Endothelial cell of umbilical vein (primary cell): Measurements from ENCODE around the gene TRIM13. TPM values are rescaled to one million over a fixed set of nuclear protein-coding genes. Genes with fewer than 3 reads are reported as not detected.

Experiments used
- BruUV-seq: library from RNA; stranded (reverse); fragments of 400-500 nt; replicated peaks from 2 replicates; lab custom pipeline; 2021; lab: Mats Ljungman, UMichigan
- CTCF ChIA-PET: fragments of 300-600, 350-600 bp; sonication (Branson Sonifier 250); formaldehyde crosslinking; loops from one replicate; lab custom pipeline; 2021; ENCODE audit warnings: antibody characterized with exemption, inconsistent platforms; lab: Charles Lee
- POLR2A ChIA-PET: fragments of 300-600, 350-600 bp; sonication (Branson Sonifier 250); formaldehyde crosslinking; loops from one replicate; lab custom pipeline; 2021; ENCODE audit warnings: antibody characterized with exemption, inconsistent platforms; lab: Charles Lee
- DNase-seq: peaks from one replicate; pipeline ENCODE4 v3.0.0-alpha.2; 2011; ENCODE audit warnings: low read depth, low spot score
- FAIRE-seq: peaks from 2 replicates; lab custom pipeline; 2011; peaks lifted over from hg19 to GRCh38; lab: Jason Lieb, UNC
- H2AFZ ChIP-seq: 2 replicates; pipeline ENCODE4 v1.6.0; 2012; ENCODE audit warnings: low read depth, low read length, control low read depth, inconsistent platforms
- H3K27ac ChIP-seq: 2 replicates; pipeline ENCODE4 v1.5.1; 2011; ENCODE audit warnings: low read depth, mild to moderate bottlenecking, control low read depth, low read length, moderate library complexity; ENCODE audit not compliant: insufficient read depth
- H3K27me3 ChIP-seq, 2 experiments: 2 replicates each; pipeline versions ENCODE4 v1.6.0 to v1.6.1; 2011; ENCODE audit warnings: low read length in 2 of 2, mixed read lengths in 1 of 2; ENCODE audit not compliant: control insufficient read depth in 2 of 2, insufficient read depth in 2 of 2
- H3K36me3 ChIP-seq, 2 experiments: 2 replicates in 1 of 2; 3 replicates in 1 of 2; pipeline ENCODE4 v1.5.1; 2011; ENCODE audit warnings: low read length in 2 of 2, mild to moderate bottlenecking in 1 of 2, moderate library complexity in 1 of 2; ENCODE audit not compliant: control insufficient read depth in 2 of 2, insufficient read depth in 2 of 2; ENCODE audit errors: extremely low read depth in 1 of 2
- H3K4me1 ChIP-seq: 3 replicates; pipeline ENCODE4 v1.5.1; 2011; ENCODE audit warnings: mild to moderate bottlenecking, low read length; ENCODE audit not compliant: control insufficient read depth, insufficient read depth; ENCODE audit errors: extremely low read depth
- H3K4me2 ChIP-seq: 2 replicates; pipeline ENCODE4 v1.6.1; 2011; ENCODE audit warnings: low read length, control low read depth, mixed read lengths; ENCODE audit not compliant: insufficient read depth
- H3K4me3 ChIP-seq, 3 experiments: fragments of 200-600 bp in 1 of 3; sonication (generic), shearing (Covaris generic) in 1 of 3; replicated peaks in 1 of 3; 2 replicates each; pipeline ENCODE4 v1.5.1; 2011 to 2016; ENCODE audit warnings: control low read depth in 3 of 3, low read length in 3 of 3, mild to moderate bottlenecking in 2 of 3, inconsistent platforms in 1 of 3, low read depth in 1 of 3, moderate library complexity in 1 of 3; ENCODE audit not compliant: insufficient read depth in 1 of 3
- H3K79me2 ChIP-seq: 2 replicates; pipeline ENCODE4 v1.6.0; 2012; ENCODE audit warnings: low read length, inconsistent platforms; ENCODE audit not compliant: control insufficient read depth, insufficient read depth
- H3K9ac ChIP-seq: replicated peaks from 2 replicates; pipeline ENCODE3; 2011; ENCODE audit warnings: low read length, control low read depth; ENCODE audit not compliant: insufficient read depth; ENCODE audit errors: extremely low read depth
- H3K9me1 ChIP-seq: replicated peaks from 3 replicates; pipeline ENCODE4 v1.6.0; 2011; ENCODE audit warnings: mild to moderate bottlenecking, low read length; ENCODE audit not compliant: control insufficient read depth, insufficient read depth; ENCODE audit errors: extremely low read depth
- H3K9me3 ChIP-seq: replicated peaks from 2 replicates; pipeline ENCODE4 v1.5.1; 2012; ENCODE audit warnings: low read length, inconsistent platforms; ENCODE audit not compliant: control insufficient read depth, insufficient read depth
- H4K20me1 ChIP-seq: replicated peaks from 2 replicates; pipeline ENCODE3; 2011; ENCODE audit warnings: mild to moderate bottlenecking, low read length; ENCODE audit not compliant: control insufficient read depth, insufficient read depth; ENCODE audit errors: extremely low read depth
- CTCF ChIP-seq, 2 donors: IDR thresholded peaks; 1 replicate in 1 of 2; 2 replicates in 1 of 2; pipeline ENCODE4 v1.5.1; 2011; ENCODE audit warnings: low read length in 2 of 2, mild to moderate bottlenecking in 2 of 2, moderate library complexity in 2 of 2, control low read depth in 1 of 2, inconsistent platforms in 1 of 2, low read depth in 1 of 2; ENCODE audit not compliant: insufficient read depth in 1 of 2; ENCODE audit errors: extremely low read depth in 1 of 2
- EZH2 ChIP-seq: IDR thresholded peaks from 2 replicates; pipeline ENCODE4 v1.6.1; 2012; ENCODE audit warnings: borderline replicate concordance, low read depth, mild to moderate bottlenecking, moderate library complexity, low read length, inconsistent platforms; ENCODE audit not compliant: severe bottlenecking
- FOS ChIP-seq: IDR thresholded peaks from 2 replicates; pipeline ENCODE4 v1.6.1; 2011; ENCODE audit warnings: mild to moderate bottlenecking, low read length, moderate library complexity, borderline replicate concordance; ENCODE audit not compliant: insufficient read depth
- GATA2 ChIP-seq: IDR thresholded peaks from 2 replicates; pipeline ENCODE4 v1.7.0; 2011; ENCODE audit warnings: low read depth, mild to moderate bottlenecking, moderate library complexity, mixed read lengths, low read length; ENCODE audit not compliant: insufficient read length, insufficient read depth
- JUN ChIP-seq: IDR thresholded peaks from 2 replicates; pipeline ENCODE4 v1.6.1; 2011; ENCODE audit warnings: borderline replicate concordance, low read depth; ENCODE audit not compliant: insufficient read length, insufficient read depth
- MAX ChIP-seq: IDR thresholded peaks from 2 replicates; pipeline ENCODE4 v1.6.1; 2011; ENCODE audit not compliant: insufficient read depth, insufficient read length
- MYC ChIP-seq: IDR thresholded peaks from one replicate; pipeline ENCODE4 v1.6.1; 2011; ENCODE audit warnings: mild to moderate bottlenecking, low read depth, low read length
- POLR2A ChIP-seq: IDR thresholded peaks from 2 replicates; pipeline ENCODE4 v1.6.1; 2012; ENCODE audit warnings: low read depth, mild to moderate bottlenecking, control low read depth, low read length
- POLR2AphosphoS5 ChIP-seq: IDR thresholded peaks from 2 replicates; pipeline ENCODE4 v1.6.1; 2012; ENCODE audit warnings: low read depth, mild to moderate bottlenecking, control low read depth, low read length, moderate library complexity; ENCODE audit not compliant: insufficient read depth
- dilution Hi-C: fragments of 300-500 bp; cut with MboI; formaldehyde crosslinking; loops from one replicate; pipeline ENCODE4 v1.15.0; 2019; ENCODE audit warnings: low sequenced_read_pairs; ENCODE audit not compliant: extremely low pct_ligation_motif_present
- intact Hi-C: fragments of 100-400 bp; cut with micrococcal nuclease; formaldehyde crosslinking; loops from one replicate; pipeline ENCODE4 v1.10.0; 2022
- polyA plus RNA-seq, 4 experiments: library from polyadenylated mRNA; depleted of rRNA in 3 of 4; stranded (reverse) in 3 of 4; unstranded in 1 of 4; fragments of >200 nt; gene quantifications; 2 replicates each; pipeline versions ENCODE4 v1.2.1 to v1.2.3, GENCODE V29; 2011 to 2012; ENCODE audit warnings: missing spikeins in 1 of 4
- total RNA-seq: library from RNA; stranded (reverse); gene quantifications from 2 replicates; pipeline ENCODE4 v1.2.3, GENCODE V29; 2021

Gene TRIM13
- total and polyA plus RNA-seq, 2 donors (not counting 3 experiments of a cell fraction or from before 2014, with no cell fraction given), result 12.5 to 28.2 TPM

- Histone ChIP-seq H3K36me3 (no peaks in the 10 kb centered on the region), H3K9me3 (no peaks in the 10 kb centered on the region), H3K9me1 (no peaks in the 10 kb centered on the region), H3K4me2 (no peak overlapping the region), H3K27me3 (no peaks in the 10 kb centered on the region), H3K4me1 (no peaks in the 10 kb centered on the region), H3K9ac (no peak overlapping the region), H2AFZ (no peak overlapping the region), H3K4me3 (no peak overlapping the region), H3K27ac (no peak overlapping the region), H3K79me2 (no peaks in the 10 kb centered on the region), H4K20me1 (no peaks in the 10 kb centered on the region)
- dilution Hi-C loops, result no loop called here
- FAIRE-seq (no peak), DNase-seq (no peak)
- intact Hi-C loops, result no loop called here
- POLR2A ChIA-PET, result no interaction called here
- no peak for TF ChIP-seq MYC
- no peak for TF ChIP-seq JUN
- TF ChIP-seq POLR2A, result no peak
- TF ChIP-seq GATA2, result no peak
- TF ChIP-seq FOS, result no peak
- no peak for TF ChIP-seq POLR2AphosphoS5
- no peak for TF ChIP-seq MAX
- TF ChIP-seq EZH2, result no peak
- no peak for TF ChIP-seq CTCF (IDR thresholded peaks at IDR 0.05; ENCODE audit: extremely low read depth in 1 of 2, insufficient read depth in 1 of 2, low read depth in 1 of 2, low read length in 2 of 2)
- no TSS peak for BruUV-seq
- CTCF ChIA-PET, result no interaction called here
Observed at GRCh38 chr13:50038266-50038665, 41.4 kb downstream of the TRIM13 start.
